Measurements from ENCODE around the gene MLLT3.

The MLLT3 gene

DNA sequence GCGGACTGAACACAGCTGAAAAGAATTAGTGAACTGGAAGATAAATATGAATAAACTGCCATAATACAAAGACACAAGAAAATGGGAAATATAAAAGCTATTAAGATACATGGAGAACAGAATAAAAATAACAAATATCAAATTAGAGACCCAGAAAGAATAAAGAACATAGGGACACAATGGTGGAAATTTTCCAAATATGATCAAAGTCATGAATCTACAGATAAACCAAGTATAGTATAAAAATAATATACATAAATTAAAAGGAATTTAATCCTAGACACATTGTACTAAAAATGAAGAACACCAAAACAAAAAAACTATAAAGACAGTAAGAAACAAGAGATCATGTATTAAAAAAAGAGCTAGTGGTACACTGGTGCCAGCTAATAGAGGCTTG is 194.9 kb downstream of the MLLT3 start:
- TF ChIP-seq FOXP2 (optimal IDR thresholded peaks at IDR 0.05; ENCODE audit: borderline replicate concordance, extremely low read depth, extremely low read length, insufficient read depth) (no peak), REST (IDR thresholded peaks at IDR 0.05; ENCODE audit: insufficient read depth in 1 of 2, low read depth in 2 of 2, low read length in 2 of 2) (no peak), POLR2AphosphoS5 (IDR thresholded peaks at IDR 0.05; ENCODE audit: low read depth, low read length) (no peak), TAF1 (IDR thresholded peaks at IDR 0.05; ENCODE audit: borderline replicate concordance, insufficient read depth, low read length) (no peak), SIN3A (IDR thresholded peaks at IDR 0.05; ENCODE audit: borderline replicate concordance, insufficient read depth, low read length) (no peak)

GRCh38 chr9:20426019-20426418 is 196.3 kb downstream of the MLLT3 start:
- TF ChIP-seq TAF1 (IDR thresholded peaks at IDR 0.05; ENCODE audit: borderline replicate concordance, insufficient read depth, low read length) (no peak), POLR2AphosphoS5 (IDR thresholded peaks at IDR 0.05; ENCODE audit: low read depth, low read length) (no peak), REST (IDR thresholded peaks at IDR 0.05; ENCODE audit: insufficient read depth in 1 of 2, low read depth in 2 of 2, low read length in 2 of 2) (no peak), SIN3A (IDR thresholded peaks at IDR 0.05; ENCODE audit: borderline replicate concordance, insufficient read depth, low read length) (no peak), FOXP2 (optimal IDR thresholded peaks at IDR 0.05; ENCODE audit: borderline replicate concordance, extremely low read depth, extremely low read length, insufficient read depth) (no peak)

DNA sequence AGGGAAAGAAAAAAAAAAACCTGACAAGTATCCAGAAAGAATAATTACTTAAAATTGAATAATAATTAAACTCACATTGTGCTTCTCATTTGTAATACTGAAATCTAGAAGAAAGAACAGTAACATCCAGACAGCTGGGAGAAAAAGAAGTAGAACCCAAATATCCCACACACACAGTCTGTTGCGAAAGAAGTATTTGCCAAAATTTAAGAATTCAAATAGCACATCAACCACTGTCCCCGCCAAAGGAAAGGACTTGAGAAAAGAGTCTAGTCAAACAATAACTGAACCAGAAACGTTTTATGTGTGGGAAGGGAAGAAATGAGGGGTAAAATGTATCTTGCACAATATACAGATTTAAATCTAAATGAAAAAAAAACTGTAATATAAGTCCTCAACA is 202.8 kb downstream of the MLLT3 start:
- TF ChIP-seq FOXP2 (optimal IDR thresholded peaks at IDR 0.05; ENCODE audit: borderline replicate concordance, extremely low read depth, extremely low read length, insufficient read depth) (no peak), POLR2AphosphoS5 (IDR thresholded peaks at IDR 0.05; ENCODE audit: low read depth, low read length) (no peak), REST (IDR thresholded peaks at IDR 0.05; ENCODE audit: insufficient read depth in 1 of 2, low read depth in 2 of 2, low read length in 2 of 2) (no peak), TAF1 (IDR thresholded peaks at IDR 0.05; ENCODE audit: borderline replicate concordance, insufficient read depth, low read length) (no peak), SIN3A (IDR thresholded peaks at IDR 0.05; ENCODE audit: borderline replicate concordance, insufficient read depth, low read length) (no peak)

- TF ChIP-seq POLR2AphosphoS5 (IDR thresholded peaks at IDR 0.05; ENCODE audit: low read depth, low read length) (no peak), REST (IDR thresholded peaks at IDR 0.05; ENCODE audit: insufficient read depth in 1 of 2, low read depth in 2 of 2, low read length in 2 of 2) (no peak), FOXP2 (optimal IDR thresholded peaks at IDR 0.05; ENCODE audit: borderline replicate concordance, extremely low read depth, extremely low read length, insufficient read depth) (no peak), SIN3A (IDR thresholded peaks at IDR 0.05; ENCODE audit: borderline replicate concordance, insufficient read depth, low read length) (no peak), TAF1 (IDR thresholded peaks at IDR 0.05; ENCODE audit: borderline replicate concordance, insufficient read depth, low read length) (no peak)
These were observed 203.8 kb downstream of the MLLT3 start for GRCh38 chr9:20418485-20418884.

All from PFSK-1 (cell line).